Progenitor cell of endocrine pancreas (in vitro differentiated cells): Measurements from ENCODE around the gene POLR3H. TPM values are rescaled to one million over a fixed set of nuclear protein-coding genes. Genes with fewer than 3 reads are reported as not detected.

Source experiments
- DNase-seq: peaks from one replicate; pipeline ENCODE4 v3.0.0; 2021; ENCODE audit warnings: low spot score; ENCODE audit not compliant: unreplicated experiment
- H3K27ac Mint-ChIP-seq: 2 replicates; pipeline ENCODE4 v1.8.0; 2021; ENCODE audit warnings: mild to moderate bottlenecking, moderate library complexity, mixed read lengths
- H3K27me3 Mint-ChIP-seq: 2 replicates; pipeline ENCODE4 v1.8.0; 2021; ENCODE audit warnings: mixed read lengths
- H3K36me3 Mint-ChIP-seq: 2 replicates; pipeline ENCODE4 v1.8.0; 2022; ENCODE audit warnings: mixed read lengths; ENCODE audit not compliant: insufficient read depth
- H3K4me1 Mint-ChIP-seq: 2 replicates; pipeline ENCODE4 v1.8.0; 2021; ENCODE audit warnings: low read depth, mixed read lengths
- H3K4me3 Mint-ChIP-seq: 2 replicates; pipeline ENCODE4 v1.8.0; 2021; ENCODE audit warnings: low read depth, mild to moderate bottlenecking, moderate library complexity, mixed read lengths
- H3K9me3 Mint-ChIP-seq: 2 replicates; pipeline ENCODE4 v1.8.0; 2021; ENCODE audit warnings: low read depth, mixed read lengths
- CTCF ChIP-seq: fragments of 200-600 bp; sonication (generic); IDR thresholded peaks from one replicate; pipeline ENCODE4 v1.5.0; 2021; ENCODE audit warnings: antibody characterized with exemption, mild to moderate bottlenecking; ENCODE audit not compliant: unreplicated experiment
- total RNA-seq: library from RNA; stranded (reverse); gene quantifications from 2 replicates; pipeline ENCODE4 v1.2.1, GENCODE V29; 2021

POLR3H gene
- total RNA-seq, 1 donor from 2014 or later = 44.1 TPM

GRCh38 chr22:41551877-41552582, 7.8 kb upstream of the POLR3H start:
- Mint-ChIP-seq H3K27me3 (no peaks in the 10 kb centered on the region), H3K36me3 (no peaks in the 10 kb centered on the region), H3K4me3 (no peak overlapping the region), H3K4me1 (peaks cover 6% of the 10 kb centered on the region), H3K27ac (peak overlapping the region; percentile 76), H3K9me3 (no peaks in the 10 kb centered on the region)
- TF ChIP-seq CTCF = no peak
- no peak for DNase-seq

GRCh38 chr22:41550952-41551491, 6.8 kb upstream of the POLR3H start:
- Mint-ChIP-seq H3K4me3 (no peak overlapping the region), H3K4me1 (peaks cover 4% of the 10 kb centered on the region), H3K27me3 (no peaks in the 10 kb centered on the region), H3K9me3 (no peaks in the 10 kb centered on the region), H3K27ac (no peak overlapping the region), H3K36me3 (no peaks in the 10 kb centered on the region)
- no peak for DNase-seq
- TF ChIP-seq CTCF = no peak

- H3K27ac Mint-ChIP-seq = no peak overlapping the region
- no peaks in the 10 kb centered on the region for H3K27me3 Mint-ChIP-seq
- H3K4me1 Mint-ChIP-seq = peaks cover 11% of the 10 kb centered on the region
- H3K36me3 Mint-ChIP-seq = no peaks in the 10 kb centered on the region
- no peak overlapping the region for H3K4me3 Mint-ChIP-seq
- H3K9me3 Mint-ChIP-seq = no peaks in the 10 kb centered on the region
- no peak for DNase-seq
- TF ChIP-seq CTCF = no peak
Measured at GRCh38 chr22:41548830-41549211, 4.6 kb upstream of the POLR3H start.

- Mint-ChIP-seq H3K4me3 (peak overlapping the region; percentile 94), H3K9me3 (no peaks in the 10 kb centered on the region), H3K27me3 (no peaks in the 10 kb centered on the region), H3K27ac (peak overlapping the region; percentile 97), H3K36me3 (peaks cover 1% of the 10 kb centered on the region), H3K4me1 (peaks cover 30% of the 10 kb centered on the region)
- TF ChIP-seq CTCF = no peak
- DNase-seq = no peak
Measured at GRCh38 chr22:41544671-41545476, 604 bp upstream of the POLR3H start.

- DNase-seq = no peak
- peak overlapping the region; percentile 94 for H3K4me3 Mint-ChIP-seq
- H3K27ac Mint-ChIP-seq = peak overlapping the region; percentile 57
- H3K36me3 Mint-ChIP-seq = peaks cover 4% of the 10 kb centered on the region
- no peaks in the 10 kb centered on the region for H3K9me3 Mint-ChIP-seq
- H3K27me3 Mint-ChIP-seq = no peaks in the 10 kb centered on the region
- peaks cover 25% of the 10 kb centered on the region for H3K4me1 Mint-ChIP-seq
- no peak for TF ChIP-seq CTCF
Measured at GRCh38 chr22:41542224-41542623, 2.0 kb downstream of the POLR3H start.
